Glomerular visceral epithelial cell (primary cell): ENCODE measurements around the gene UBA5.
A peak's percentile ranks its signal among the peaks of the same experiment; 100 is the strongest.
"Not testable (repeated sequence)": the region's sequence is repeated elsewhere in the genome, so short reads cannot be mapped to it uniquely, and the experiment has no call there.

ENCODE experiments used
- DNase-seq: peaks from one replicate; pipeline ENCODE4 v3.0.0-alpha.2; 2016; ENCODE audit errors: extremely low spot score

The UBA5 gene

GRCh38 chr3:132660052-132660810 lies at the start of gene UBA5:
Gene UBA5 (plus strand): TSS chr3:132660329. CDS start chr3:132660538, 209 bp downstream.
- DNase-seq, result peak; percentile 60

- not testable (repeated sequence) for DNase-seq
Observed at GRCh38 chr3:132615301-132615700, 44.8 kb upstream of the UBA5 start.

GRCh38 chr3:132615881-132616280 lies 44.2 kb upstream of the UBA5 start:
- DNase-seq, result no peak

GRCh38 chr3:132616780-132617179 lies 43.3 kb upstream of the UBA5 start:
- no peak for DNase-seq

GRCh38 chr3:132622148-132622547 lies 38.0 kb upstream of the UBA5 start:
- DNase-seq, result no peak

GRCh38 chr3:132622761-132623160 lies 37.4 kb upstream of the UBA5 start:
- DNase-seq, result no peak

GRCh38 chr3:132623646-132624045 lies 36.5 kb upstream of the UBA5 start:
- no peak for DNase-seq

- DNase-seq, result no peak
Observed at GRCh38 chr3:132624790-132625189, 35.3 kb upstream of the UBA5 start.

- DNase-seq, result no peak
Observed at GRCh38 chr3:132625613-132626012, 34.5 kb upstream of the UBA5 start.

GRCh38 chr3:132626955-132627354 lies 33.2 kb upstream of the UBA5 start:
- DNase-seq, result no peak

- DNase-seq, result no peak
Observed at GRCh38 chr3:132628157-132628556, 32.0 kb upstream of the UBA5 start.

GRCh38 chr3:132629928-132630327 lies 30.2 kb upstream of the UBA5 start:
- DNase-seq, result peak; percentile 21

- DNase-seq, result no peak
Observed at GRCh38 chr3:132630612-132631011, 29.5 kb upstream of the UBA5 start.

GRCh38 chr3:132635052-132635451 lies 25.1 kb upstream of the UBA5 start:
- DNase-seq, result no peak

GRCh38 chr3:132637590-132637989 lies 22.5 kb upstream of the UBA5 start:
- no peak for DNase-seq

- no peak for DNase-seq
Observed at GRCh38 chr3:132638706-132639105, 21.4 kb upstream of the UBA5 start.

- not testable (repeated sequence) for DNase-seq
Observed at GRCh38 chr3:132641427-132641826, 18.7 kb upstream of the UBA5 start.

- DNase-seq, result peak; percentile 49
Observed at GRCh38 chr3:132641837-132642538, 18.1 kb upstream of the UBA5 start.

- DNase-seq, result no peak
Observed at GRCh38 chr3:132642539-132642847, 17.6 kb upstream of the UBA5 start.

GRCh38 chr3:132643366-132643765 lies 16.8 kb upstream of the UBA5 start:
- no peak for DNase-seq

- no peak for DNase-seq
Observed at GRCh38 chr3:132645058-132645457, 15.1 kb upstream of the UBA5 start.

- no peak for DNase-seq
Observed at GRCh38 chr3:132650153-132650552, 10.0 kb upstream of the UBA5 start.

GRCh38 chr3:132652640-132653270 lies 7.4 kb upstream of the UBA5 start:
- DNase-seq, result no peak
